HG03571 (cell line): ENCODE measurements around the gene PRPF19.
A peak's percentile ranks its signal among the peaks of the same experiment; 100 is the strongest.

Experiments used
- ATAC-seq: cut with Tn5 transposase; IDR thresholded peaks from one replicate; pipeline ENCODE4 v1.9.1; 2021; ENCODE audit not compliant: unreplicated experiment

The PRPF19 gene

DNA sequence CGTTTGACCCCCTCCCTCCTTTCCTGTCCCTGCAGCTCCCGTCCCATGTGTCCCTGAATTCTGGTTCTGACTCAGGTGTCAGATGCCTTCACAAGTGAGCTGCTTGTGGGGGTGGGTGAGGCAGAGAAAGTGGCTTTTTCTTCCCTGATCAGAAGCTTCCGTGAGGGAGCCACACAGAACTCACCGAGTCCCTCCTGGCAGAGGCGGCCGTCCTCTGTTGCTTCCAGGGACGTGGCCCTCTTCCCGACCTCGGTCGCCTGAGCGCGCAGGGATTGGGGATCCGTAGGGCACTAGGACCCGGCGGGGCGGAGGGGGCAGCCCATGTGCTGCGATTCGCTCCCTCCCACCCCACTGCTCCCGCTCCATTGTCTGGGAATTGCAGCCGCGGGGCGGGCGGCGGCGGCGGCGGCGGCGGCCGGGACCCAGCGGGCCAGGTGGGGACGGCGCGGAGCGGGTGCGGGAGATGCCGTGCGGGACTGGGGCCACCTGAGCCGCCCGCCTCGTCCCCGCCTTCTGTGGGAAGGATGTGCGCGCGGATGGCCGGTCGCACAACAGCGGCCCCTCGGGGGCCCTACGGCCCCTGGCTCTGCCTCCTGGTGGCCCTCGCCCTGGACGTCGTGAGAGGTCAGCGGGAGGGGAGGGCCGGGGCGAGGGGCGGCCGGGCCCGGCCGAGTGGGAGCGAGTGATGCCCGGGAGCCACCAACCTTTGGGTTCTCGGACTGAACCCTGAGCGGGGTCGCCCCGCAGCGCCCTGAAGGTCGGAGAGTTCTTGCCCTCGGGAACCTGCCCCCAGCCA, 17.9 kb upstream of the PRPF19 start, which contains the start of gene TMEM132A:
TSS of gene TMEM132A (plus strand) at position 351 of the 796 bp plus-strand sequence. CDS start at position 525, 174 bp downstream.
- no peak for ATAC-seq

DNA sequence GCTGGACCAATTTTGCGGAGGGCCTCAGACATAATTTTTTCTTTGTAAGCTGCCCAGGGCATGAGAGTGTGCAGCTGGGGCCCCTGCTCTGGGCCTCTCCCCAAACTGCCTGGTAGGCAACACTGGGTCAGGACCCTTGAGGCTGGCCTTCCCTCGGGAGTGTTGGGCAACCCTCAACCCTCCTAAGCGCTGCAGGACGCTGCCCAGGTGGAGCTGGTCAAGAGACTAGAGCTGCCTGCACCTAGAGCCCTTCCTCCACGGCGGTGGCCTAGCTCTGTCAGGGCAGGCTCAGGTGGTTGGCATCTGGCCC, 17.4 kb upstream of the PRPF19 start:
- no peak for ATAC-seq

- ATAC-seq = no peak
Measured at GRCh38 chr11:60923326-60923725, 16.9 kb upstream of the PRPF19 start.

DNA sequence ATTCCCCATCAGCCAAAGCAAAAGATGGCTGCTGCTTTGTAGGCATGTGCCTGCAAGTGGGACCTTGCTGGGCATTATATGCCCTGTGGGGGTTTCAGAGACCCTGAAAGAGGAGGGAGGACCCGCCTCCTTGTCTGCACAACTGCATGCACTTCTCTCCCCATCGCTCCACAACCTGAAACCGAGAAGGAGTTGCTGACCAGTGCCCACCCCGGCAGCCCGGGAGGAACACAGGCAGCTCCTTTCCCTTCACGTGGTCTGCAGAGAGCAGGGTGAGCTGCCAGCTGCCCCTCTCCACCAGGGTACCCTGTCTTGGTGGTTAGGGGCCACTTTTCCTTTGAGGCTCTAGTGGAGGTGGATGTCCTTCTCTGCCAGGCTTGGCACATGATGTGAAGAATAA, 16.5 kb upstream of the PRPF19 start:
- ATAC-seq = no peak

GRCh38 chr11:60921777-60922335, 15.5 kb upstream of the PRPF19 start:
- ATAC-seq = no peak

- ATAC-seq = no peak
Measured at GRCh38 chr11:60921259-60921658, 14.9 kb upstream of the PRPF19 start.

GRCh38 chr11:60919956-60920355, 13.6 kb upstream of the PRPF19 start:
- ATAC-seq = no peak

DNA sequence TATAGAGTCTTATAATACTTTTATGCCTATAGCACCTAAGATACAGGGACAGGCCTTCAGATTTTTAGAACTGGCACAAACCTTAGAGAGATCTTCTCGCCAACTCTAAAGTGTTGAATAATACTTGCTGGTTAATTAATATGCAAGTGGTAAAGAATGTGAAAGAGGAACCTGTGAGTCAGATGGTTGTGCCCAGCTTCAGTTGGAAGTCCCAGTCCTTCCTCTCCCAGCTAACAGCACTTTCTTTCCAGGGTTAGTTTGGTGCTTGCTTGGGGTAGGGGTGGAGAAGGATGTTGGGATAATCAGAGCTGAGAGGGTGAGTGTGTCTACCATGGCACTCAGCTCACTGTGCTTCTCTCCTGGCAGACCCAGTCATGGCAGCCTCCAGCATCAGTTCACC, 12.9 kb upstream of the PRPF19 start:
- ATAC-seq = no peak

DNA sequence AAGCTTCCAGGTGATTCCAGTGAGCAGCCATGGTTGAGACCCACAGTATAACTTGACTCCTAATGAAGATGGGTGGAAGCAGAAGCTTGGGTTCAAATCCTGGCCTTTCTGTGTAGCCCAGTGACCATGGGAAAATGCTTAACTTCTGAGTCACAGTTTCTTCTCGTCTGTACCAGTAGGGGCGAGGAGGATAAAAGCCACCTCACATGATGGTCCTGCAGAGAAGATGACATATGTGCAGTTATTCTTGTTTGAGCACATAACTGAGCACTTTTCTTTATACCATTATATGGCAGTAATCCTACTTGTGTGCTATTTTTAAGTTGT, 12.5 kb upstream of the PRPF19 start:
- no peak for ATAC-seq

GRCh38 chr11:60918251-60918938, 12.0 kb upstream of the PRPF19 start:
- no peak for ATAC-seq

GRCh38 chr11:60917267-60917666, 10.9 kb upstream of the PRPF19 start:
- ATAC-seq = no peak

DNA sequence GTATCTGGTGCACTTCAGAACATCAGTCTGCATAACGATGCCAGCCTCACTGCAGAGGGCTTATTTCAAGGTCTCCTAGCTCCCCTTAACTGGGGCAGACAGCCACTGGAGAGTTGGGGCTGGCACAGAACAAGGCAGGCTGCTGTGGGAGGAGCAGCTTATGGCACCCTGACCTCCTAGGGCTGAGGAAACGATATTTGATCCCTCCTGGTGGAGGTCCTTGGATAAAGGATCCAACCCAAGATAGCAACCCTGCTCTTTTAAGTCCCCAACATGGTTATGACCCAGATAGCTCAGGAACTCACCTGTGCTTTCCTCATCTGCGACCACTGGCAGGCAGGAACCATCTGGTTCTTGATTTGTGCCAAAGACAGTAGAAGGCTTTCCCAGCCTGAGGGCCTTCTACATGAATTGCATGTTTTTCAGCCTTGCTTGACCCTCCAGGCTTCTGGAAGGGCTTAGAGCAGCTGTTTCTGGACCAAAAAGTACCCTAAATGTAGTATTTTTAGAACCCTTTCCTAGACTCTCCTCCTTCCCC, 10.4 kb upstream of the PRPF19 start:
- ATAC-seq = no peak

- peak; percentile 44 for ATAC-seq
Measured at GRCh38 chr11:60915248-60915914, 9.0 kb upstream of the PRPF19 start.

DNA sequence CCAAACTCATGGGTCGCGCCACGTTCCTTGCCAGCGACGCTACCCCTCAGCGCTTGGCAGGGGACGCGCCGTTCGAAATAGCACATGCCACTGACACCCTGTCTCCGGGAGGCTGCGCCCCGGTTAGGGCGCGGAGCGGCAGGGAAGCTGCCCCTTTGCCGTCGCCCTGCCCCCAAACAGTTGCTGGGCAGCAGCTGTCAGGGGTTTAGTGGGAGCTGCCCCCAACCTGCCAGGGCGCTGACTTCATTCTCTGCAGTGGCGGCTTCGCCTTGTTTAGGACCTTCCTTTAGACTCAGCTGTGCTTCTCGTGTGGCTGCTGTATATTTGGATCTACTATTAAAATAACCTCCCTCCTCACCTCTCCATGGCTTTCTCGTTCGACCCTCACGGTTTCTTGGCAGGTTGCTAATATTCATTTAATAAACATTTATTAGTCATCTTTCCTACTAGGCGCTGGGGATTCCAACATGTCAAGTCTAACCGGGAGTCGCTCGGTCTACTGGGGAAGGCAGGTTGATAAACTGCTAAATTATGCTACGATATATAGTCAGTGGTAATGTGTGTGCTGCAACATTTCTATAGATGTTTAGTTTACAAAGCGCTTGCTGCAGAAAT, 8.4 kb upstream of the PRPF19 start:
- peak; percentile 4 for ATAC-seq

GRCh38 chr11:60913793-60914632, 7.6 kb upstream of the PRPF19 start, which contains the start of gene TMEM109:
Gene TMEM109, plus strand, starts transcription at chr11:60914158. Its CDS starts 5,536 bp downstream, at chr11:60919694.
- peak; percentile 33 for ATAC-seq

DNA sequence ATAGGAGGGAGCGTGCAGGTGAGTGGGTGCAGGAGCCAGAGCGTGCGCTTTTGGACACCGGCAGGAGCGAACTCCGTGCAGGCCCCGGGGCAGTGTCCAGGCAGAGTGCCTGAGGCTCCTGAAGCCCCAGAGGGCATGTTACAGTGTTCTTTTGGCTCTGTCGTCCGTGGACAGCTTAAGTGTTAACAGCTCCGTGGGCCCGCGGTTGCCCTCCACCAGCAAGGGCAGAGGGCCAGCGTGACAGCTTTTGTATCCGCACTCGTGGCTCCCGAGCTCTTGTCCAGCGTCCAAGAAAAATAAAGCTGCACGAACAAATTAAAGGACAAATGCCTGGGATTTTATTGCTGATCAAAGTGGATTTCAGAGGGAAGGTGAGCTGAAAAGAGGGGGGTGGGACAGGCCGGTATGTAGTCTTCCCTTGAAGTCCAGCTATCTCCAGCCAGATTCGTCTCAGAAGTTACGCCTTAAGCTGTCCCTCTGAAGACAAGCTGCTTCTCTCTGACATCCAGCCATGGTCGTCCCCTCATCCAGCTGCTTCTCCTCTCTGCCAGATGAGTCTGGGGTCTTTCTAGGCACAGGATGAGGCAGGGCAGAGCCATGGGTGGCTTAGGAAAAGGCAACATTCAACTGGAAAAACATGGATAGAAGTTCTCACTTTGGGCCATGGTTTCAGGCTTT, 6.6 kb upstream of the PRPF19 start:
- no peak for ATAC-seq

DNA sequence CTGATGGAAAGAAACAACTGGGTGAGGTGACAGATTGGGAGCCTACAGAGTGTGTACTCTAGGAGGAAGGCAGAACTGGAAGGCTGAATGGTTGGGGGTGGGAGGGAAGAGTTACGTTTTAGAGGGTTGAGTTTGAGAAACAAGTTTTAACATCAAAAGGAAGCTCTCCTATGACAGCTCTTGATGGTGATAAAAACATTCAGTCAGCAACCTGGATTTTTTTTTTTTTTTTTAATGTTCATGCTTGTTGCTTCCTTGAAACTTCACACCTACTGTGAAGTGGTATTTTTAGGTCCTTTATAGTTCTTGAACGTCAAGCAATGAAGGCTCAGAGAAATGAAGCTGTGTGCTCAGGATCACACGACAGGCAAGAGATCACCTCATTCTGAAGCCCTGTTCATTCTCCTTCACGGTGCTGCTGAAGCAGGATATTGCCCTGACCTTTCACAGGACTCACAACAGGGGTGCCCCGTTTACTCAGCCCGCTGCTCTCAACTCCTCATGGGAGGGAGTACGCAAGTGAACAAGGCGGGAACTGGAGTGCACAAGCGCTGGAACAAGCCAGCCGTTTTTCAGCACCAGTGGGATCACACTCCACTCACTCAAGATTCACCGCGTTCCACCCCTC, 6.0 kb upstream of the PRPF19 start:
- no peak for ATAC-seq

DNA sequence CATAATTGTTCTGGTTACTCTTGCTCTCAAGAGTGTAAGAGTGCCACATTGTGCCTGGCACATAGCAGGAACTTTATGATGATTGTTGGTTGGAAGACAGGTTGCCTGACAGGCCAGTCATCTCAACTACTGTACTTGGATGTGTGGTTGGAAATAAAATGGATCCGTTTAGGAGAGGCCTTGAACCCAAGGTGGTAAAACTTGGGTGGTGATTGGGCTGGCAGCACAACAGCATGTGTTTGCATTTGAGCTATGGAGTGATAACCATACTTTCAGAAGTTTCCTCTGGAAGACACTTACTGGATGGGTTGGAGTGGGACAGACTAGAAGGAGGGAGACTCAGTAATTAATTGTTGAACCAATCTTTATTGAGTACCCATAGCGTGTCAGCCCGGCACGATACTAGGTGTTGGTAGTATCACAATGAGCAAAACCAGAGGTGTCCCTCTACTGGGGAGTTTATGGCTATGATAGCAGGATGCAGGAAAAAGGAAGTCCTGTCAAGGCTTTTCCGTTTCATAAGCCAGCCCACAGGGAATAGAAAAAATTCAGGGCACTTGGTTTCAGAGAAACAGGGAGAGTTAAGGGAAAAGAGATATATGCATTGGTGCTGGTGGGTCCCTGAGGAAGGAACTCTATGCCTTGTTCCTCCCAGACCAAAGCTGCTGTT, 4.5 kb upstream of the PRPF19 start:
- no peak for ATAC-seq

DNA sequence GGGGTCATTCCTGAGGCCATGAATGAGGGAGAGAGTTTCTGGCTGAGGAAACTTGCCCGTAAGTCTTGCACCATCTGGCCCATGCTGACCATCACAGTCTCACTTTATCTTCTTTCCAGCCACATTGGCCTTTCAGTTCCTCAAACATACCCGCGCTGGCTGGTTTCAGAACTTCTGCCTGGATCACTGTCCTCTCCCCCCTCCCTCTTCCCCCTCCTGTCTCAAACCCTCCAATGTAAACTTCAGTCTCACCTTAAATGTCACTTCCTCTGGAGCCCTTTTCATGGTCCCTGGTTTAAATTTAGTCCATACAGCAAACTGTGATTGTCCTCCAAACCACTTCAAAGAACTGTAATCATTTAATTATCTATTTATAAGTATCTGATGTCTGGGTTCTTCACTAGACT, 3.9 kb upstream of the PRPF19 start:
- peak; percentile 36 for ATAC-seq
